Endodermal cell (in vitro differentiated cells): ENCODE results near the gene INSL3. TPM values are rescaled to one million over a fixed set of nuclear protein-coding genes. Genes with fewer than 3 reads are reported as not detected.

Experiments
- DNase-seq: peaks from one replicate; pipeline ENCODE4 v3.0.0-alpha.2; 2017
- H3K27ac ChIP-seq: 2 replicates; pipeline ENCODE4 v1.5.1; 2013; ENCODE audit warnings: mild to moderate bottlenecking, low read depth, low read length, moderate library complexity
- H3K27me3 ChIP-seq: 2 replicates; pipeline ENCODE4 v1.6.1; 2013; ENCODE audit warnings: mild to moderate bottlenecking, low read length, moderate library complexity; ENCODE audit not compliant: insufficient read depth, control insufficient read depth, poor library complexity, severe bottlenecking
- H3K36me3 ChIP-seq: 2 replicates; pipeline ENCODE4 v1.7.0; 2013; ENCODE audit warnings: mild to moderate bottlenecking, low read length, moderate library complexity; ENCODE audit not compliant: control insufficient read depth, insufficient read depth
- H3K4me1 ChIP-seq: one replicate; pipeline ENCODE4 v1.7.0; 2013; ENCODE audit warnings: low read length; ENCODE audit not compliant: control insufficient read depth, insufficient read depth
- H3K4me3 ChIP-seq: 2 replicates; pipeline ENCODE4 v1.5.1; 2013; ENCODE audit warnings: mild to moderate bottlenecking, low read length, moderate library complexity
- H3K9ac ChIP-seq: 2 replicates; pipeline ENCODE4 v1.6.1; 2013; ENCODE audit warnings: mild to moderate bottlenecking, low read length, moderate library complexity; ENCODE audit not compliant: poor library complexity, severe bottlenecking; ENCODE audit errors: extremely low read depth
- H3K9me3 ChIP-seq: 2 replicates; pipeline ENCODE4 v1.6.1; 2013; ENCODE audit warnings: mild to moderate bottlenecking, low read length, moderate library complexity; ENCODE audit not compliant: control insufficient read depth
- H3K27ac Mint-ChIP-seq: 2 replicates; pipeline ENCODE4 v1.8.0; 2020; ENCODE audit warnings: mixed read lengths
- H3K27me3 Mint-ChIP-seq: 2 replicates; pipeline ENCODE4 v1.8.0; 2021; ENCODE audit warnings: mild to moderate bottlenecking, mixed read lengths; ENCODE audit not compliant: insufficient read depth
- H3K36me3 Mint-ChIP-seq: 2 replicates; pipeline ENCODE4 v1.8.0; 2020; ENCODE audit warnings: low read depth, mixed read lengths
- H3K4me1 Mint-ChIP-seq: 2 replicates; pipeline ENCODE4 v1.8.0; 2020; ENCODE audit warnings: mixed read lengths
- H3K4me3 Mint-ChIP-seq: 2 replicates; pipeline ENCODE4 v1.8.0; 2020; ENCODE audit warnings: mild to moderate bottlenecking, moderate library complexity, mixed read lengths
- H3K9me3 Mint-ChIP-seq: 2 replicates; pipeline ENCODE4 v1.8.0; 2020; ENCODE audit warnings: mild to moderate bottlenecking, mixed read lengths
- WGBS, 2 experiments: methylation state at CpG; one replicate each; pipeline versions ENCODE4 v1.1.5 to v1.1.7; 2013; ENCODE audit warnings: missing lambda C conversion rate in 2 of 2, mixed read lengths in 1 of 2; ENCODE audit not compliant: insufficient coverage in 1 of 2, insufficient read length in 1 of 2; 5-methylcytosine and 5-hydroxymethylcytosine counted together
- total RNA-seq, 2 donors: library from RNA; stranded (reverse); fragmentation: NEBNext Ultra II Directional in 1 of 2; extraction: Animal tissue kit (Norgen Biotek cat#: 25700) in 1 of 2; gene quantifications; 2 replicates in 1 of 2; 3 replicates in 1 of 2; pipeline ENCODE4 v1.2.1, GENCODE V29; 2021
- TF ChIP-seq, protein P1 (sequence below): fragments of 200-600 bp; sonication (generic); conservative IDR thresholded peaks from 2 replicates; pipeline ENCODE4 v1.5.0; 2021; ENCODE audit warnings: antibody characterized with exemption, mild to moderate bottlenecking

Gene INSL3
- total RNA-seq, 2 donors from 2014 or later = 0.80 TPM; not detected in 1

DNA sequence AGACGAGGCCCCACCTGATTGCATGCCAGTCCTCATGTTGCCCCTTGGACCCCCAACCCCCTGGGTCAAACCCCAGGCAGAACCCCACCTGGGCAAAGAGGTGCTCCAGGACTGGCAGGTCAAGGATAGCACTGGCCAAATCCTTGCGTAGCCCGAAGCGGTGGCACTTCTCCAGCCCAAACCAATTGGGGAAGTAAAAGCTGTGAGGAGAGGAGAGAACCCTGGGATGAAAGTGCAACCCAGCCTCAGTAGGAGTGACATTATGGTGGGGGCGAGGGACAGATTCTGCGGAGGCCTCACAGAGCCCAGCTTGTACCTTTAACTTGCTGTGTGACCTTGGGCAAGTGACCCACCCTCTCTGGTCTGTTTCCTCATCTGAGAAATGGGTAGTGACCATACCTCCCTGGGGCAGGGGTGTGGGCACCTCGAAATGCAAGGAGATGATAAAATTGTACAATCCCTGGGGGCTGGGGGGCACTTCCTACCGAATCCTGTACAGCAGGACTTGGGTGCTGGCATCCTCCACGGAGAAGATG, 22.0 kb upstream of the INSL3 start:
- H3K9ac ChIP-seq = no peak overlapping the region
- no peak for DNase-seq
- no peaks in the 10 kb centered on the region for H3K36me3 ChIP-seq
- no peak overlapping the region for H3K4me3 Mint-ChIP-seq
- H3K27ac ChIP-seq = no peak overlapping the region
- peaks cover 5% of the 10 kb centered on the region for H3K4me1 ChIP-seq
- H3K9me3 ChIP-seq = no peaks in the 10 kb centered on the region
- no peaks in the 10 kb centered on the region for H3K36me3 Mint-ChIP-seq
- no peak overlapping the region for H3K4me3 ChIP-seq
- H3K27me3 ChIP-seq = peaks cover 44% of the 10 kb centered on the region
- no peaks in the 10 kb centered on the region for H3K9me3 Mint-ChIP-seq
- H3K27me3 Mint-ChIP-seq = peaks cover 71% of the 10 kb centered on the region
- H3K27ac Mint-ChIP-seq = no peak overlapping the region
- H3K4me1 Mint-ChIP-seq = peaks cover 4% of the 10 kb centered on the region
- 93 to 97% methylated on average over 8 to 9 of the region's 9 CpGs for WGBS, 2 experiments
- TF ChIP-seq, protein P1, sequence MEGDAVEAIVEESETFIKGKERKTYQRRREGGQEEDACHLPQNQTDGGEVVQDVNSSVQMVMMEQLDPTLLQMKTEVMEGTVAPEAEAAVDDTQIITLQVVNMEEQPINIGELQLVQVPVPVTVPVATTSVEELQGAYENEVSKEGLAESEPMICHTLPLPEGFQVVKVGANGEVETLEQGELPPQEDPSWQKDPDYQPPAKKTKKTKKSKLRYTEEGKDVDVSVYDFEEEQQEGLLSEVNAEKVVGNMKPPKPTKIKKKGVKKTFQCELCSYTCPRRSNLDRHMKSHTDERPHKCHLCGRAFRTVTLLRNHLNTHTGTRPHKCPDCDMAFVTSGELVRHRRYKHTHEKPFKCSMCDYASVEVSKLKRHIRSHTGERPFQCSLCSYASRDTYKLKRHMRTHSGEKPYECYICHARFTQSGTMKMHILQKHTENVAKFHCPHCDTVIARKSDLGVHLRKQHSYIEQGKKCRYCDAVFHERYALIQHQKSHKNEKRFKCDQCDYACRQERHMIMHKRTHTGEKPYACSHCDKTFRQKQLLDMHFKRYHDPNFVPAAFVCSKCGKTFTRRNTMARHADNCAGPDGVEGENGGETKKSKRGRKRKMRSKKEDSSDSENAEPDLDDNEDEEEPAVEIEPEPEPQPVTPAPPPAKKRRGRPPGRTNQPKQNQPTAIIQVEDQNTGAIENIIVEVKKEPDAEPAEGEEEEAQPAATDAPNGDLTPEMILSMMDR = no peak

DNA sequence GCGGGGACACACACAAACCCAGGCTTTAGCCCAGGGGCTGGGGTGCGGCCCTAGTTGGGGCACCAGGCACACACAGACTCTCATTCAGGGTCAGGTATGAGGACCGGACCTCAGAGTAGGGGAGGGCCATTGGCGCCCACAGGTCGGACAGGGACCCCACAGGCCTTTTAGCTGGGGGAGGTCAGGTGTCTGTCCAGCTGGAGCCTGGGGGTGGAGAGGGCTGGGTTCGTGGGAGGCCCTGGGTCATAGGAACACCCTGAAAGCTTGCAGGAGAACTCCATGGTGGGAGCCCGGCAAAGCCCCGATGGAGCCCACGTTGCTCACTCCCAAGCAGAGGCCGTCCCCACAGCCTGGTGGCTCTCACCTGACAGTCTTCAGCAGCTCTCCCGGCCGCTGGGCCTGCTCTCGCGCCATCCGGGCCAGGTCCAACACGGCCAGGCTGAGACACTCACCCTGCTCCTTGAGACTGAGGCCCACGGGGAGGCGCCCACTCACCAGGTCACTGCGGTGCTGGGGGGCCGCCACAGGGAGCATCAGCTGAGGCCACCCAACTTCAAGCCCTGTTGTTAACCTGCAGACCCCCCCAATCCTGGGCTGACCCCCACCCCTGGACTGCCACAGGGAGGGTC, 21.5 kb upstream of the INSL3 start:
- DNase-seq = no peak
- Histone ChIP-seq H3K9ac (no peak overlapping the region), H3K9me3 (no peaks in the 10 kb centered on the region), H3K27ac (no peak overlapping the region), H3K4me3 (peak overlapping the region; percentile 49), H3K27me3 (peaks cover 40% of the 10 kb centered on the region), H3K4me1 (peaks cover 5% of the 10 kb centered on the region), H3K36me3 (no peaks in the 10 kb centered on the region)
- WGBS, 2 experiments = 73 to 80% methylated on average over 4 to 20 of the region's 20 CpGs
- no peaks in the 10 kb centered on the region for H3K36me3 Mint-ChIP-seq
- H3K27ac Mint-ChIP-seq = no peak overlapping the region
- TF ChIP-seq, protein P1 = no peak
- peak overlapping the region; percentile 56 for H3K4me3 Mint-ChIP-seq
- H3K9me3 Mint-ChIP-seq = no peaks in the 10 kb centered on the region
- peaks cover 71% of the 10 kb centered on the region for H3K27me3 Mint-ChIP-seq
- H3K4me1 Mint-ChIP-seq = peaks cover 4% of the 10 kb centered on the region

DNA sequence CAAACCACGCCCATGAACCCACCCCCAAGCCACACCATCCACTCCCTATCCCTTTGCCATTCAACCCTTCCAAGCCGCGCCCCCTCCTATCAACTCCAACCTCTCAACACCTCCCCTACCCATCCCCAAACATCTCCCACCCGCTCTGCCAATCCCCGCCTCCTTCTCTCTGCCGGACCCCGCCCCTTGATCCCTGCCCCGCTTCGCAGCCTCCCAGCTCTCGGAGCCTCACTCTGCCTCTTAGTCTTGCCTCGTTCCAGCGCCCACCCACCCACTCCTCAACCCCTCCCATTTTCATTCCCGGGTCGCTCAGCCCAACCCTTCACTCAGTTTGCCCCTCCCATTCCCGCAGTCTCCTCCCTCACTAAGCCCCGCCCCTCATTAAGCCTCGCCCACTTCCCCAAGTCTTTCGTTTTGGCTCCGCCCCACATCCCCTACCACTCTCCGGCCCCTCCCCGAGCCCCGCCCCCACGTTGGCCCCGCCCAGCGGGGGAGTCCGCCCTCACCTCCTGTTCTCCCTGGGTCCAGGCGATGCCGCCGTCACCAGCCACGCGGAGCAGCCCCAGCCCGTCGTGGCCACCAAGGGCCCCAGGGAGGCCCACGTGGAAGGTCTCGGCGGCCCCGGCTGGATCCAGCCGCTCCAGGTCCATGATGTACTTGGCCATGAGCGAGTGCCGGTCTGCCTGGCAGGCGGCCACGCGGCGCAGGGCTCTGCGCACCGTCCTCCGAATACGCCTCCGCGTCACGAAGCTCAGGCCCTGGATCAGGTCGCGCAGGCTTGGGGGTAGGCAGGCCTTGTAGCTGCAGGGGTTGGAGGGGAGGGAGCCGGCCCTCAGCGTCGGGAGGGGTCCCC, 20.7 kb upstream of the INSL3 start:
- H3K9me3 ChIP-seq = no peaks in the 10 kb centered on the region
- peaks cover 70% of the 10 kb centered on the region for H3K27me3 Mint-ChIP-seq
- H3K27ac Mint-ChIP-seq = no peak overlapping the region
- DNase-seq = peak; percentile 100
- H3K36me3 ChIP-seq = no peaks in the 10 kb centered on the region
- H3K27ac ChIP-seq = no peak overlapping the region
- no peaks in the 10 kb centered on the region for H3K36me3 Mint-ChIP-seq
- no peaks in the 10 kb centered on the region for H3K9me3 Mint-ChIP-seq
- peaks cover 40% of the 10 kb centered on the region for H3K27me3 ChIP-seq
- H3K4me3 ChIP-seq = peak overlapping the region; percentile 77
- H3K4me1 ChIP-seq = peaks cover 5% of the 10 kb centered on the region
- 7 to 12% methylated on average over 21 to 56 of the region's 56 CpGs for WGBS, 2 experiments
- peaks cover 4% of the 10 kb centered on the region for H3K4me1 Mint-ChIP-seq
- H3K4me3 Mint-ChIP-seq = peak overlapping the region; percentile 56
- TF ChIP-seq, protein P1 = no peak
- no peak overlapping the region for H3K9ac ChIP-seq
